ENCODE measurements around the gene SYCE1L. TPM values are rescaled to one million over a fixed set of nuclear protein-coding genes. Genes with fewer than 3 reads are reported as not detected.
"Not testable (repeated sequence)": the region's sequence is repeated elsewhere in the genome, so short reads cannot be mapped to it uniquely, and the experiment has no call there.

Gene SYCE1L
- total RNA-seq, 1 experiment from 2014 or later: 9.9 TPM

- Mint-ChIP-seq H3K9me3 (no peaks in the 10 kb centered on the region), H3K4me1 (peaks cover 42% of the 10 kb centered on the region in 2 experiments)
- WGBS (ENCODE audit: extremely low coverage, insufficient read length, low lambda C conversion rate): no CpG with 5 or more reads among the region's 5 CpGs
Observed at GRCh38 chr16:77238593-77238992, 39.4 kb downstream of the SYCE1L start.

GRCh38 chr16:77242471-77242870, 43.3 kb downstream of the SYCE1L start:
- not testable (repeated sequence) for H4K8ac ChIP-seq (replicated peaks; ENCODE audit: insufficient read length, low read depth, low read length); H3K4me1 ChIP-seq (ENCODE audit: insufficient read depth, low read length); H3K27ac ChIP-seq (ENCODE audit: insufficient read length, low read depth, low read length); H3K9ac ChIP-seq (ENCODE audit: extremely low read depth, insufficient read length, low read length); H3K4me3 Mint-ChIP-seq; H3K14ac ChIP-seq (ENCODE audit: insufficient read depth, low read length); H3K27me3 Mint-ChIP-seq (ENCODE audit: low read depth); H3K56ac ChIP-seq (ENCODE audit: insufficient read length, low read depth, low read length); H3K23me2 ChIP-seq (ENCODE audit: insufficient read length, low read depth, low read length, poor library complexity, severe bottlenecking); H3K9me3 ChIP-seq (ENCODE audit: control insufficient read depth, low read depth, low read length); H3K9me3 Mint-ChIP-seq; H3K4ac ChIP-seq (ENCODE audit: low read depth, low read length); H2BK120ac ChIP-seq (ENCODE audit: low read depth, low read length, poor library complexity, severe bottlenecking); H2BK20ac ChIP-seq (ENCODE audit: low read depth, low read length, poor library complexity, severe bottlenecking); H3K79me1 ChIP-seq (ENCODE audit: insufficient read depth, low read depth, low read length, poor library complexity, severe bottlenecking); H2BK5ac ChIP-seq (ENCODE audit: insufficient read length, low read length); H2AK5ac ChIP-seq (ENCODE audit: insufficient read length, low read length); H4K91ac ChIP-seq (ENCODE audit: insufficient read length, low read depth, low read length); H3K27ac Mint-ChIP-seq; H2AFZ ChIP-seq (ENCODE audit: low read length); H3K27me3 ChIP-seq (ENCODE audit: insufficient read depth, low read length); H3K18ac ChIP-seq (ENCODE audit: insufficient read length, low read depth, low read length); DNase-seq; H3K23ac ChIP-seq (ENCODE audit: insufficient read length, low read depth, low read length); H3K79me2 ChIP-seq (ENCODE audit: insufficient read depth, low read length); H2BK12ac ChIP-seq (ENCODE audit: insufficient read length, low read depth, low read length); H3T11ph ChIP-seq (ENCODE audit: low read length); H2BK15ac ChIP-seq (ENCODE audit: low read depth, low read length); H4K5ac ChIP-seq (ENCODE audit: insufficient read length, low read depth, low read length); H3K36me3 Mint-ChIP-seq (ENCODE audit: insufficient read depth in 1 of 3, low read depth in 3 of 3); H3K4me2 ChIP-seq (ENCODE audit: insufficient read depth, insufficient read length, low read length); H4K20me1 ChIP-seq (ENCODE audit: control insufficient read depth, insufficient read depth, insufficient read length)
- peaks cover 24 to 26% of the 10 kb centered on the region in 2 experiments for H3K4me1 Mint-ChIP-seq
- WGBS (ENCODE audit: extremely low coverage, insufficient read length, low lambda C conversion rate): no CpG with 5 or more reads among the region's 5 CpGs

More at GRCh38 chr16:77238593-77238992, 39.4 kb downstream of the SYCE1L start:
- Mint-ChIP-seq H3K36me3 (ENCODE audit: insufficient read depth in 1 of 3, low read depth in 3 of 3) (no peaks in the 10 kb centered on the region), H3K27me3 (ENCODE audit: low read depth) (peaks cover 6% of the 10 kb centered on the region), H3K27ac (no peak overlapping the region; a peak in 1 of 7 replicates), H3K4me3 (no peak overlapping the region)
- H2BK15ac ChIP-seq (ENCODE audit: low read depth, low read length): no peak overlapping the region
- H3K9ac ChIP-seq (ENCODE audit: extremely low read depth, insufficient read length, low read length): no peak overlapping the region
- TF ChIP-seq CTCF (conservative IDR thresholded peaks at IDR 0.05): no peak
- no peak overlapping the region for H3K14ac ChIP-seq (ENCODE audit: insufficient read depth, low read length)
- no peak overlapping the region for H3K18ac ChIP-seq (ENCODE audit: insufficient read length, low read depth, low read length)
- no peak overlapping the region for H2BK120ac ChIP-seq (ENCODE audit: low read depth, low read length, poor library complexity, severe bottlenecking)
- H3K27ac ChIP-seq (ENCODE audit: insufficient read length, low read depth, low read length): no peak overlapping the region
- no peaks in the 10 kb centered on the region for H3K79me2 ChIP-seq (ENCODE audit: insufficient read depth, low read length)
- H2AK5ac ChIP-seq (ENCODE audit: insufficient read length, low read length): no peak overlapping the region
- no peak overlapping the region for H2AFZ ChIP-seq (ENCODE audit: low read length)
- H4K91ac ChIP-seq (ENCODE audit: insufficient read length, low read depth, low read length): no peak overlapping the region
- no peak overlapping the region for H2BK20ac ChIP-seq (ENCODE audit: low read depth, low read length, poor library complexity, severe bottlenecking)
- H3K79me1 ChIP-seq (ENCODE audit: insufficient read depth, low read depth, low read length, poor library complexity, severe bottlenecking): no peaks in the 10 kb centered on the region
- H3K9me3 ChIP-seq (ENCODE audit: control insufficient read depth, low read depth, low read length): no peaks in the 10 kb centered on the region
- H4K5ac ChIP-seq (ENCODE audit: insufficient read length, low read depth, low read length): no peak overlapping the region
- H3T11ph ChIP-seq (ENCODE audit: low read length): no peak overlapping the region
- H4K8ac ChIP-seq (replicated peaks; ENCODE audit: insufficient read length, low read depth, low read length): no peak overlapping the region
- no peak overlapping the region for H3K23ac ChIP-seq (ENCODE audit: insufficient read length, low read depth, low read length)
- H2BK5ac ChIP-seq (ENCODE audit: insufficient read length, low read length): no peak overlapping the region
- no peak overlapping the region for H2BK12ac ChIP-seq (ENCODE audit: insufficient read length, low read depth, low read length)
- no peaks in the 10 kb centered on the region for H4K20me1 ChIP-seq (ENCODE audit: control insufficient read depth, insufficient read depth, insufficient read length)
- no peak overlapping the region for H3K4me2 ChIP-seq (ENCODE audit: insufficient read depth, insufficient read length, low read length)
- H3K27me3 ChIP-seq (ENCODE audit: insufficient read depth, low read length): no peaks in the 10 kb centered on the region; the same call in 1 of the 2 replicates
- no peak overlapping the region for H3K4ac ChIP-seq (ENCODE audit: low read depth, low read length)
- H3K56ac ChIP-seq (ENCODE audit: insufficient read length, low read depth, low read length): no peak overlapping the region
- no peaks in the 10 kb centered on the region; the same call in 1 of the 2 replicates for H3K4me1 ChIP-seq (ENCODE audit: insufficient read depth, low read length)
- no peak for DNase-seq
- no peaks in the 10 kb centered on the region for H3K23me2 ChIP-seq (ENCODE audit: insufficient read length, low read depth, low read length, poor library complexity, severe bottlenecking)

All from H9 (cell line).